CD4-positive, alpha-beta T cell (primary cell): ENCODE measurements around the gene TC2N. TPM values are rescaled to one million over a fixed set of nuclear protein-coding genes. Genes with fewer than 3 reads are reported as not detected.

Experiments used
- ATAC-seq: fragments of 200-7000 bp; cut with Tn5 transposase; one replicate; pipeline ENCODE4 v1.10.0; 2022; ENCODE audit warnings: mild to moderate bottlenecking; ENCODE audit not compliant: poor library complexity
- CTCF ChIA-PET: fragments of 350-600 bp; sonication (Branson Sonifier 250); formaldehyde crosslinking; loops from one replicate; lab custom pipeline; 2021; ENCODE audit warnings: antibody characterized with exemption, inconsistent platforms; lab: Charles Lee
- POLR2A ChIA-PET: fragments of 350-600 bp; sonication (Branson Sonifier 250); formaldehyde crosslinking; loops from one replicate; lab custom pipeline; 2021; ENCODE audit warnings: antibody characterized with exemption, inconsistent platforms; lab: Charles Lee
- DNase-seq, 14 experiments: peaks; one replicate each; pipeline ENCODE4 v3.0.0-alpha.2; 2013 to 2020; ENCODE audit warnings: mixed read lengths in 2 of 14
- H3K27ac ChIP-seq, 2 donors: one replicate each; pipeline versions ENCODE4 v1.5.1 to v1.7.0; 2013; ENCODE audit warnings: low read length in 2 of 2, low read depth in 1 of 2, mild to moderate bottlenecking in 1 of 2
- H3K27me3 ChIP-seq, 2 experiments: 1 replicate in 1 of 2; 2 replicates in 1 of 2; pipeline versions ENCODE4 v1.6.1 to v1.7.0; 2013; ENCODE audit warnings: low read length in 2 of 2, control low read depth in 1 of 2, mild to moderate bottlenecking in 1 of 2, moderate library complexity in 1 of 2; ENCODE audit not compliant: insufficient read depth in 2 of 2, control insufficient read depth in 1 of 2
- H3K36me3 ChIP-seq: one replicate; pipeline ENCODE4 v1.6.1; 2013; ENCODE audit warnings: low read length, control low read depth; ENCODE audit not compliant: insufficient read depth
- H3K4me1 ChIP-seq: one replicate; pipeline ENCODE4 v1.6.1; 2013; ENCODE audit warnings: low read length, control low read depth; ENCODE audit not compliant: insufficient read depth
- H3K4me3 ChIP-seq: one replicate; pipeline ENCODE4 v1.5.1; 2013; ENCODE audit warnings: mild to moderate bottlenecking, low read length, moderate library complexity
- H3K9me3 ChIP-seq, 2 experiments: 1 replicate in 1 of 2; 2 replicates in 1 of 2; pipeline versions ENCODE4 v1.6.1 to v1.7.0; 2013; ENCODE audit warnings: low read length in 2 of 2, mild to moderate bottlenecking in 2 of 2, control low read depth in 1 of 2, moderate library complexity in 1 of 2; ENCODE audit not compliant: control insufficient read depth in 1 of 2, insufficient read depth in 1 of 2
- H3K27ac Mint-ChIP-seq: one replicate; pipeline ENCODE4 v1.8.0; 2020; ENCODE audit warnings: mixed read lengths
- H3K27me3 Mint-ChIP-seq: one replicate; pipeline ENCODE4 v1.8.0; 2021; ENCODE audit warnings: mixed read lengths
- H3K36me3 Mint-ChIP-seq: one replicate; pipeline ENCODE4 v1.8.0; 2021; ENCODE audit warnings: low read depth, mixed read lengths
- H3K4me1 Mint-ChIP-seq: one replicate; pipeline ENCODE4 v1.8.0; 2021; ENCODE audit warnings: low read depth, mixed read lengths
- H3K4me3 Mint-ChIP-seq: one replicate; pipeline ENCODE4 v1.8.0; 2020; ENCODE audit warnings: mild to moderate bottlenecking, mixed read lengths
- H3K9me3 Mint-ChIP-seq: one replicate; pipeline ENCODE4 v1.8.0; 2020; ENCODE audit warnings: mixed read lengths
- intact Hi-C, 2 experiments: fragments of 100-400 bp; cut with DNase I in 1 of 2; cut with micrococcal nuclease in 1 of 2; formaldehyde crosslinking; loops; one replicate each; pipeline versions ENCODE4 v1.15.1 to v1.9.0; 2023 to 2025; cut with DNase I, micrococcal nuclease
- total RNA-seq, 174 experiments: library from RNA in 2 of 174; stranded (reverse) in 2 of 174; gene quantifications; one replicate each; pipeline ENCODE4 v1.2.3 and lab custom pipeline; 2021 to 2026
- TF ChIP-seq, protein P1 (sequence below): fragments of 200-600 bp; IDR thresholded peaks from one replicate; pipeline ENCODE4 v1.8.0; 2022; ENCODE audit warnings: antibody characterized with exemption, mild to moderate bottlenecking

The TC2N gene
- total RNA-seq, 2 experiments from 2014 or later = 129 to 138 TPM

DNA sequence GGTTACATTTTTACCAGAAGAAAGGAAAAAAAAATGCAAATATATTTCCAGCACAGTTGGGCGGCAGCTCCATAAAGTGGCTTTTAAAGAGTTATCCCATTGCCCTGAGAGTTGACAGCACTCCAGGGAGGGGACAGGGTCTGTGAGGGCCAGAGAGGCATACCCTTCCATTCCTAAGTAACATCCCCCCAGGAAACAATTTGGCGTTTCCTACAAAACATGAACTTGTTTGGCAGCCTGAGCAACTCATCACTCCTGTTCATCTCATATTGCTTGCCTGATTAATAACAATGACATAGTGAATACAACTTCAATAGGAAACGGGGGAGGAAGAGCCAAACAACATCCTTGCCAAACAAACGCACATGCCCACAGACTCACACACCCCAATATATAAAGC, 23.3 kb downstream of the TC2N start:
- intact Hi-C loops = no loop called here
- Mint-ChIP-seq H3K27ac (no peak overlapping the region), H3K4me1 (peaks cover 78% of the 10 kb centered on the region), H3K4me3 (no peak overlapping the region), H3K9me3 (no peaks in the 10 kb centered on the region), H3K27me3 (no peaks in the 10 kb centered on the region), H3K36me3 (peaks cover 89% of the 10 kb centered on the region)
- Histone ChIP-seq H3K9me3 (no peaks in the 10 kb centered on the region), H3K36me3 (peaks cover 85% of the 10 kb centered on the region), H3K27ac (no peak overlapping the region), H3K27me3 (no peaks in the 10 kb centered on the region), H3K4me3 (no peak overlapping the region), H3K4me1 (peaks cover 36% of the 10 kb centered on the region)
- CTCF ChIA-PET = interaction anchor here (0.7 to 1.0 kb wide), 2 partner anchors 8 to 67 kb away, joined by 4 read pairs; no protein-coding TSS in a partner anchor
- ATAC-seq (no peak), DNase-seq (no peak)
- TF ChIP-seq, protein P1, sequence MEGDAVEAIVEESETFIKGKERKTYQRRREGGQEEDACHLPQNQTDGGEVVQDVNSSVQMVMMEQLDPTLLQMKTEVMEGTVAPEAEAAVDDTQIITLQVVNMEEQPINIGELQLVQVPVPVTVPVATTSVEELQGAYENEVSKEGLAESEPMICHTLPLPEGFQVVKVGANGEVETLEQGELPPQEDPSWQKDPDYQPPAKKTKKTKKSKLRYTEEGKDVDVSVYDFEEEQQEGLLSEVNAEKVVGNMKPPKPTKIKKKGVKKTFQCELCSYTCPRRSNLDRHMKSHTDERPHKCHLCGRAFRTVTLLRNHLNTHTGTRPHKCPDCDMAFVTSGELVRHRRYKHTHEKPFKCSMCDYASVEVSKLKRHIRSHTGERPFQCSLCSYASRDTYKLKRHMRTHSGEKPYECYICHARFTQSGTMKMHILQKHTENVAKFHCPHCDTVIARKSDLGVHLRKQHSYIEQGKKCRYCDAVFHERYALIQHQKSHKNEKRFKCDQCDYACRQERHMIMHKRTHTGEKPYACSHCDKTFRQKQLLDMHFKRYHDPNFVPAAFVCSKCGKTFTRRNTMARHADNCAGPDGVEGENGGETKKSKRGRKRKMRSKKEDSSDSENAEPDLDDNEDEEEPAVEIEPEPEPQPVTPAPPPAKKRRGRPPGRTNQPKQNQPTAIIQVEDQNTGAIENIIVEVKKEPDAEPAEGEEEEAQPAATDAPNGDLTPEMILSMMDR = no peak
- POLR2A ChIA-PET = no interaction called here

DNA sequence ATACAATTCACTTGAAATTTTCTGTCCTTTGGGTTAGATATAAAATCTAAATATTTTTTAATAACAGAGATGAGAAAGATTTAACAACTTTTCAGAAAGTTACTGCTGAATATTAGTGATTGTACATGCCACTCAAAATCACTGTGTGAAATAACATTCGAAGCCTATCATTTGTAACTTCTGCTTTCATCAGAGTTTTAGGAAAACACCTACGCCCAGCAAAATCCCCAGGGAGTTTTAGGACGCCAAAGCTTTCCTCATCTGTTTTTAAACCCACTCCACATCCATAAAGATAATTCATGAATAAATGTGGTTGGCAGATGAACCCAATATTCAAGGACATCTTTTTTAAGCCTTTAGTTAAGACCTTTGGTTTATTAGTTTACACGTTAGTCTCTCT, 23.9 kb downstream of the TC2N start:
- intact Hi-C loops = no loop called here
- Mint-ChIP-seq H3K36me3 (peaks cover 89% of the 10 kb centered on the region), H3K27ac (no peak overlapping the region)

DNA sequence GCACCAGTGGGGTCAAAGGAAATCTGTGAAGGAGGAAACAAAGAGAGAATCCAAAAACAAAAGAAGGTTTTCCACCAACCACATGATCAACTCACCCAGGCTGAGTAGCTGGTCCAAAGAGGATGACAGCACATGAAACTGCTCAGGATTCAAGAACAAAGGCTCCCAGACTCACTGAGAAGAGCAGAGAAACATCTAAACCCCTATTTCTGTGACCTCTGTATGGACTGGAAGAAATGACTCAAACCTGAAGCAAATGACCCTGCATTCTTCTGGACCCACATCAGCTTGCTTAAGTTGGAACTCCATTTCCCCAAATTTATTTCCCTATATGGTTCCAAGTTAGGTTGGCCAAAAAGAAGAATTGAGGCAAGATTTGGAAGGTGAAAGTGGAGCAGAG, 26.3 kb downstream of the TC2N start:
- Histone ChIP-seq H3K36me3 (peaks cover 72% of the 10 kb centered on the region), H3K9me3 (no peaks in the 10 kb centered on the region), H3K27me3 (no peaks in the 10 kb centered on the region), H3K4me3 (no peak overlapping the region), H3K27ac (no peak overlapping the region), H3K4me1 (peaks cover 42% of the 10 kb centered on the region)
- ChIA-PET CTCF (interaction anchor here (0.9 kb wide), 1 partner anchor 70 kb away, joined by 5 read pairs; no protein-coding TSS in a partner anchor), POLR2A (interaction anchor here (1.4 to 2.7 kb wide), 3 partner anchors 20 to 31 kb away, joined by 3 to 10 read pairs (median 7); partner anchors contain the start of gene TC2N)
- no peak for ATAC-seq
- H3K27ac Mint-ChIP-seq = peak overlapping the region; percentile 90
- no peak for DNase-seq
- no peaks in the 10 kb centered on the region for H3K9me3 Mint-ChIP-seq
- TF ChIP-seq, protein P1 = no peak
- H3K4me3 Mint-ChIP-seq = no peak overlapping the region
- intact Hi-C loops = no loop called here
- no peaks in the 10 kb centered on the region for H3K27me3 Mint-ChIP-seq
- H3K4me1 Mint-ChIP-seq = peaks cover 75% of the 10 kb centered on the region
- H3K36me3 Mint-ChIP-seq = peaks cover 75% of the 10 kb centered on the region

More for the DNA sequence above, 23.9 kb downstream of the TC2N start:
- Histone ChIP-seq H3K27ac (no peak overlapping the region), H3K27me3 (no peaks in the 10 kb centered on the region), H3K4me3 (no peak overlapping the region), H3K9me3 (no peaks in the 10 kb centered on the region), H3K4me1 (peaks cover 36% of the 10 kb centered on the region), H3K36me3 (peaks cover 84% of the 10 kb centered on the region)
- no peaks in the 10 kb centered on the region for H3K27me3 Mint-ChIP-seq
- H3K9me3 Mint-ChIP-seq = no peaks in the 10 kb centered on the region
- TF ChIP-seq, protein P1 = no peak
- DNase-seq (no peak), ATAC-seq (no peak)
- peaks cover 78% of the 10 kb centered on the region for H3K4me1 Mint-ChIP-seq
- CTCF ChIA-PET = no interaction called here
- H3K4me3 Mint-ChIP-seq = no peak overlapping the region
- POLR2A ChIA-PET = interaction anchor here (0.7 kb wide), 1 partner anchor 14 kb away, joined by 3 read pairs; no protein-coding TSS in a partner anchor
